ENCODE measurements around the gene APBA2. TPM values are rescaled to one million over a fixed set of nuclear protein-coding genes. Genes with fewer than 3 reads are reported as not detected.

The APBA2 gene
- total and polyA plus RNA-seq, 2 of the 13 experiments (the other 11 are each of a cell fraction or from before 2014, with no cell fraction given): 0.62 to 2.3 TPM

DNA sequence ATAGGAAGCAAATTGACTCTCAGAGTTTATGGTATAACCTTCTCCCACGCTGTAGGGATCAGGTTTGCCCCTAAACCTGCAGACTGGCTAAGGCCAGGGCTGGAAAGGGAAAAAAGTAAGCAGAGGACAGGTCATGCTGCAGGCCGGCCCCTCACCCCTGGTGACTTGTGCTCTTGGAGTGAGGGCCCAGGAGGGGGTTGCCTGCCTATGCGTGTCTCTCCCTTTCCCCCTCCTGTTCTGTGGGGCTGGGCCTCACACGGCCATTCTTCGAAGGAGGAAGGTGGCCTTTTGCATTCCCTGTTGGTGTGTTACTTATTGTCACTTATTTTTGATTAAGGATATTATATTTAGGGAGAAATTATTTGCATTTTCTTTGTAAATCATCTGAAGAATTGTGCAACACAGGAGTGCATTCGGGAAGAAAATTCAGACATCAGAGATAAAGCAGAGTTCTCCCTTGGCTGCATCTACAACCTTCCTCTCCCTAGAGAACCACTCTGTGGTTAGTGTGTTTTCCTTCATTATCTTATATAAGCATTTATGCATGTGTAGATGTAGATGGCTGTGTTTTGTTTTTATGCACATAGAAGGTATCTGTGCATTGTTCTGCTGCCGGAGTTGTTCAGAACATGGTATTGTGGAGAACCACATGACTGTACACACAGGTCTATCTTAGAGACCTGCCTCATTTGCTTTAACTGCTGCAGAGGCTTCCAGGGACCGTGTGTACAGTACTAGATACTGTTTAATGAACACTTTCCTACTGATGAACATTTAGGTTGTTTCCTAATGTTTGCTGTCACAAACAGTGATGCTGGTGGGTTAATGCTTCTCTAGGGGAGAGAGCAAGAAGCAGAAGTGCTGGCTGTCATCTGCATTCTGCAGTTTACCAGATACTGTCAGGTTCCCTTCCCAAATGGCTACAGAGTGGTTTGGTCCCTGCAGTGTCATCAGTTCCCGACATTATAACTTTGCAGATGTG lies 133.5 kb downstream of the APBA2 start (continued):
- TF ChIP-seq, protein P1, sequence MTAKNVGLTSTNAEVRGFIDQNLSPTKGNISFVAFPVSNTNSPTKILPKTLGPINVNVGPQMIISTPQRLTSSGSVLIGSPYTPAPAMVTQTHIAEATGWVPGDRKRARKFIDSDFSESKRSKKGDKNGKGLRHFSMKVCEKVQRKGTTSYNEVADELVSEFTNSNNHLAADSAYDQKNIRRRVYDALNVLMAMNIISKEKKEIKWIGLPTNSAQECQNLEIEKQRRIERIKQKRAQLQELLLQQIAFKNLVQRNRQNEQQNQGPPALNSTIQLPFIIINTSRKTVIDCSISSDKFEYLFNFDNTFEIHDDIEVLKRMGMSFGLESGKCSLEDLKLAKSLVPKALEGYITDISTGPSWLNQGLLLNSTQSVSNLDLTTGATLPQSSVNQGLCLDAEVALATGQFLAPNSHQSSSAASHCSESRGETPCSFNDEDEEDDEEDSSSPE (CRISPR knock-in tag; IDR thresholded peaks at IDR 0.05): no peak

DNA sequence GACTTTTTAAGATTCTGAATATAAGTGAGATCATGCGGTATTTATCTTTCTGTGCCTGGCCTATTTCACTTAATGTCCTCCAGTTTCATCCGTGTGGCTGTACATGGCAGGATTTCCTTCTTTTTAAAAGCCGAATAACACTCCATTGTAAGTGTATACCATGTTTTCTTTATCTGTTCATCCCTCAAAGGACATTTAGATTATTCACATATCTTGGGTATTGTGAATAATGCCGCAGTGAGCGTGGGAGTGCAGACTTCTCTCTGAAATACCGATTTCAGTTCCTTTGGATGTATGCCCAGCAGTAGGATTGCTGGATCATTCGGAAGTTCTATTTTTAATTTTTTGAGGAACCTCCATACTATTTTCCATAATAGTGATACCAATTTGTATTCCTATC lies 136.1 kb downstream of the APBA2 start:
- intact Hi-C loops (cut with micrococcal nuclease; ENCODE audit: unreplicated experiment): no loop called here
- H3K36me3 ChIP-seq (replicated peaks in 1 of 2; ENCODE audit: control insufficient read depth in 1 of 2, insufficient read depth in 2 of 2, low read length in 2 of 2): no peaks in the 10 kb centered on the region
- H3K27ac ChIP-seq (ENCODE audit: extremely low read length, insufficient read depth, low read length): no peak overlapping the region
- H3K4me1 ChIP-seq (ENCODE audit: insufficient read depth, low read length): no peaks in the 10 kb centered on the region
- H3K4me2 ChIP-seq (ENCODE audit: low read depth, low read length): no peak overlapping the region
- in situ Hi-C loops (cut with HindIII; ENCODE audit: extremely low pct_ligation_motif_present, low pct_unique_long_range_greater_than_20kb): no loop called here
- no peaks in the 10 kb centered on the region for H3K27me3 ChIP-seq (ENCODE audit: control insufficient read depth in 1 of 2, insufficient read depth in 2 of 2, low read length in 2 of 2)
- FAIRE-seq (no peak), DNase-seq (ENCODE audit: low spot score) (no peak), ATAC-seq (no peak)
- POLR2A ChIA-PET: no interaction called here
- no TSS peak for BruUV-seq (replicated peaks)
- H3K9ac ChIP-seq (ENCODE audit: insufficient read depth, low read depth, low read length): no peak overlapping the region
- CTCF ChIA-PET (ENCODE audit: low intra/inter-chr PET ratio, low total read pairs): no interaction called here
- no peaks in the 10 kb centered on the region for H3K9me3 ChIP-seq (ENCODE audit: low read length)
- no peaks in the 10 kb centered on the region for H4K20me1 ChIP-seq (ENCODE audit: insufficient read depth, low read length)
- no peaks in the 10 kb centered on the region for H3K79me2 ChIP-seq (ENCODE audit: insufficient read depth, low read length)
- no peak overlapping the region for H3K4me3 ChIP-seq (replicated peaks in 1 of 3; ENCODE audit: insufficient read depth in 1 of 3, low read depth in 2 of 3, low read length in 3 of 3)
- 74% methylated on average over 7 of the region's 7 CpGs for WGBS (ENCODE audit: low lambda C conversion rate)
- no peak overlapping the region for H2AFZ ChIP-seq (ENCODE audit: low read length)
- TF ChIP-seq ZNF550 (CRISPR knock-in tag; IDR thresholded peaks at IDR 0.05; ENCODE audit: borderline replicate concordance) (no peak), ZNF136 (CRISPR knock-in tag; IDR thresholded peaks at IDR 0.05; ENCODE audit: low read depth) (no peak), ZNF260 (CRISPR knock-in tag; IDR thresholded peaks at IDR 0.05; ENCODE audit: borderline replicate concordance, low read depth) (no peak), ZNF557 (CRISPR knock-in tag; IDR thresholded peaks at IDR 0.05) (no peak), ADNP (CRISPR knock-in tag; IDR thresholded peaks at IDR 0.05) (no peak), ZFP37 (CRISPR knock-in tag; IDR thresholded peaks at IDR 0.05; ENCODE audit: borderline replicate concordance) (no peak), ZNF256 (CRISPR knock-in tag; conservative IDR thresholded peaks at IDR 0.05) (no peak), GATA4 (IDR thresholded peaks at IDR 0.05; ENCODE audit: borderline replicate concordance, low read depth) (no peak)
- TF ChIP-seq, protein P2, sequence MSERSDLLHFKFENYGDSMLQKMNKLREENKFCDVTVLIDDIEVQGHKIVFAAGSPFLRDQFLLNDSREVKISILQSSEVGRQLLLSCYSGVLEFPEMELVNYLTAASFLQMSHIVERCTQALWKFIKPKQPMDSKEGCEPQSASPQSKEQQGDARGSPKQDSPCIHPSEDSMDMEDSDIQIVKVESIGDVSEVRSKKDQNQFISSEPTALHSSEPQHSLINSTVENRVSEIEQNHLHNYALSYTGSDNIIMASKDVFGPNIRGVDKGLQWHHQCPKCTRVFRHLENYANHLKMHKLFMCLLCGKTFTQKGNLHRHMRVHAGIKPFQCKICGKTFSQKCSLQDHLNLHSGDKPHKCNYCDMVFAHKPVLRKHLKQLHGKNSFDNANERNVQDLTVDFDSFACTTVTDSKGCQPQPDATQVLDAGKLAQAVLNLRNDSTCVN (CRISPR knock-in tag; IDR thresholded peaks at IDR 0.05; ENCODE audit: borderline replicate concordance): no peak
- TF ChIP-seq, protein P3, sequence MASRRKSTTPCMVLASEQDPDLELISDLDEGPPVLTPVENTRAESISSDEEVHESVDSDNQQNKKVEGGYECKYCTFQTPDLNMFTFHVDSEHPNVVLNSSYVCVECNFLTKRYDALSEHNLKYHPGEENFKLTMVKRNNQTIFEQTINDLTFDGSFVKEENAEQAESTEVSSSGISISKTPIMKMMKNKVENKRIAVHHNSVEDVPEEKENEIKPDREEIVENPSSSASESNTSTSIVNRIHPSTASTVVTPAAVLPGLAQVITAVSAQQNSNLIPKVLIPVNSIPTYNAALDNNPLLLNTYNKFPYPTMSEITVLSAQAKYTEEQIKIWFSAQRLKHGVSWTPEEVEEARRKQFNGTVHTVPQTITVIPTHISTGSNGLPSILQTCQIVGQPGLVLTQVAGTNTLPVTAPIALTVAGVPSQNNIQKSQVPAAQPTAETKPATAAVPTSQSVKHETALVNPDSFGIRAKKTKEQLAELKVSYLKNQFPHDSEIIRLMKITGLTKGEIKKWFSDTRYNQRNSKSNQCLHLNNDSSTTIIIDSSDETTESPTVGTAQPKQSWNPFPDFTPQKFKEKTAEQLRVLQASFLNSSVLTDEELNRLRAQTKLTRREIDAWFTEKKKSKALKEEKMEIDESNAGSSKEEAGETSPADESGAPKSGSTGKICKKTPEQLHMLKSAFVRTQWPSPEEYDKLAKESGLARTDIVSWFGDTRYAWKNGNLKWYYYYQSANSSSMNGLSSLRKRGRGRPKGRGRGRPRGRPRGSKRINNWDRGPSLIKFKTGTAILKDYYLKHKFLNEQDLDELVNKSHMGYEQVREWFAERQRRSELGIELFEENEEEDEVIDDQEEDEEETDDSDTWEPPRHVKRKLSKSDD (CRISPR knock-in tag; IDR thresholded peaks at IDR 0.05; ENCODE audit: low read depth): no peak
- TF ChIP-seq, protein P4, sequence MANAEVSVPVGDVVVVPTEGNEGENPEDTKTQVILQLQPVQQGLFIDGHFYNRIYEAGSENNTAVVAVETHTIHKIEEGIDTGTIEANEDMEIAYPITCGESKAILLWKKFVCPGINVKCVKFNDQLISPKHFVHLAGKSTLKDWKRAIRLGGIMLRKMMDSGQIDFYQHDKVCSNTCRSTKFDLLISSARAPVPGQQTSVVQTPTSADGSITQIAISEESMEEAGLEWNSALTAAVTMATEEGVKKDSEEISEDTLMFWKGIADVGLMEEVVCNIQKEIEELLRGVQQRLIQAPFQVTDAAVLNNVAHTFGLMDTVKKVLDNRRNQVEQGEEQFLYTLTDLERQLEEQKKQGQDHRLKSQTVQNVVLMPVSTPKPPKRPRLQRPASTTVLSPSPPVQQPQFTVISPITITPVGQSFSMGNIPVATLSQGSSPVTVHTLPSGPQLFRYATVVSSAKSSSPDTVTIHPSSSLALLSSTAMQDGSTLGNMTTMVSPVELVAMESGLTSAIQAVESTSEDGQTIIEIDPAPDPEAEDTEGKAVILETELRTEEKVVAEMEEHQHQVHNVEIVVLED (CRISPR knock-in tag; IDR thresholded peaks at IDR 0.05; ENCODE audit: borderline replicate concordance): no peak
- TF ChIP-seq, protein P5, sequence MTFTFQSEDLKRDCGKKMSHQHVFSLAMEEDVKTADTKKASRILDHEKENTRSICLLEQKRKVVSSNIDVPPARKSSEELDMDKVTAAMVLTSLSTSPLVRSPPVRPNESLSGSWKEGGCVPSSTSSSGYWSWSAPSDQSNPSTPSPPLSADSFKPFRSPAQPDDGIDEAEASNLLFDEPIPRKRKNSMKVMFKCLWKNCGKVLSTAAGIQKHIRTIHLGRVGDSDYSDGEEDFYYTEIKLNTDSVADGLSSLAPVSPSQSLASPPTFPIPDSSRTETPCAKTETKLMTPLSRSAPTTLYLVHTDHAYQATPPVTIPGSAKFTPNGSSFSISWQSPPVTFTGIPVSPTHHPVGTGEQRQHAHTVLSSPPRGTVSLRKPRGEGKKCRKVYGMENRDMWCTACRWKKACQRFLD (CRISPR knock-in tag; IDR thresholded peaks at IDR 0.05; ENCODE audit: borderline replicate concordance): no peak

All from HepG2 (cell line).